Measurements from ENCODE around the gene APOBEC4.
"Not testable (repeated sequence)": the region's sequence is repeated elsewhere in the genome, so short reads cannot be mapped to it uniquely, and the experiment has no call there.

APOBEC4 gene

GRCh38 chr1:183652547-183653461 is at the start of gene APOBEC4:
Gene APOBEC4, minus strand, starts transcription at chr1:183653316. Its CDS starts 4,535 bp downstream, at chr1:183648781.
- peak; percentile 2 for DNase-seq

- DNase-seq, result no peak
Measured at GRCh38 chr1:183702813-183703198, 49.7 kb upstream of the APOBEC4 start.

GRCh38 chr1:183702087-183702812 is 49.1 kb upstream of the APOBEC4 start:
- no peak for DNase-seq

GRCh38 chr1:183699616-183700160 is 46.6 kb upstream of the APOBEC4 start:
- DNase-seq, result no peak

- no peak for DNase-seq
Measured at GRCh38 chr1:183697814-183698590, 44.9 kb upstream of the APOBEC4 start.

- no peak for DNase-seq
Measured at GRCh38 chr1:183696981-183697380, 43.9 kb upstream of the APOBEC4 start.

- no peak for DNase-seq
Measured at GRCh38 chr1:183694755-183695154, 41.6 kb upstream of the APOBEC4 start.

- no peak for DNase-seq
Measured at GRCh38 chr1:183694066-183694465, 41.0 kb upstream of the APOBEC4 start.

- DNase-seq, result no peak
Measured at GRCh38 chr1:183693521-183693920, 40.4 kb upstream of the APOBEC4 start.

- DNase-seq, result no peak
Measured at GRCh38 chr1:183689762-183690204, 36.7 kb upstream of the APOBEC4 start.

GRCh38 chr1:183688341-183689060 is 35.4 kb upstream of the APOBEC4 start:
- DNase-seq, result no peak

- no peak for DNase-seq
Measured at GRCh38 chr1:183687546-183688304, 34.6 kb upstream of the APOBEC4 start.

- DNase-seq, result no peak
Measured at GRCh38 chr1:183686229-183686628, 33.1 kb upstream of the APOBEC4 start.

- DNase-seq, result peak; percentile 13
Measured at GRCh38 chr1:183685112-183685713, 32.1 kb upstream of the APOBEC4 start.

GRCh38 chr1:183679363-183679762 is 26.2 kb upstream of the APOBEC4 start:
- not testable (repeated sequence) for DNase-seq

- DNase-seq, result no peak
Measured at GRCh38 chr1:183678819-183679218, 25.7 kb upstream of the APOBEC4 start.

- DNase-seq, result no peak
Measured at GRCh38 chr1:183676586-183677189, 23.6 kb upstream of the APOBEC4 start.

GRCh38 chr1:183675883-183676585 is 22.9 kb upstream of the APOBEC4 start:
- no peak for DNase-seq

GRCh38 chr1:183675381-183675780 is 22.3 kb upstream of the APOBEC4 start:
- DNase-seq, result no peak

GRCh38 chr1:183674886-183675285 is 21.8 kb upstream of the APOBEC4 start:
- DNase-seq, result no peak

All from NCI-H748 treated with DMSO at 0.1 percent for 48 hours (cell line).